Activated CD4-positive, alpha-beta T cell treated with anti-CD3 and anti-CD28 coated beads, Interleukin-2, Interleukin-4, amounts not matched to agents 100 ng/mL and 50 ng/mL, durations not matched to agents 16 hours and 8 hours (primary cell): ENCODE data around the gene DNLZ.

Experiments used
- DNase-seq: peaks from one replicate; pipeline ENCODE4 v3.0.0-alpha.2; 2020; ENCODE audit warnings: low spot score

The DNLZ gene

DNA sequence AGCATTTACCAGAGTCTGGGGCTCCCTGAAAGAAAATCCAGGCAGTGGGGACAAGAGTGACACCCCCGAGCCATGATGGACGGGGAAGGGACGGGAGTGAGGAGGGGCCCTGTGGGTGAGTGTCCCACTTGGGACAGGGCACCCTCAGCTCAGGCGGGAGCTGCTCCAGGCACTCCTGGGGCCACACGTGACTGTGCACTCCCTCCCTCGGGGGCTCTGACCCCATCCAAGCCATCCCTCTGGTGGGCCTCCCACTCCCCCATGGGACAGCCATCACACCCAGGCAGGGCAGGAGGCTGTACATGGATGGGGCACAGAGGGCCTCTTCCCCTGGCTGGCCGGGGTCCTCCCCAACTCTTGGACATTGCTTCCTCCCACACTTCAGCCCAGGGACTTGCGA lies 12.9 kb upstream of the DNLZ start:
- no peak for DNase-seq

DNA sequence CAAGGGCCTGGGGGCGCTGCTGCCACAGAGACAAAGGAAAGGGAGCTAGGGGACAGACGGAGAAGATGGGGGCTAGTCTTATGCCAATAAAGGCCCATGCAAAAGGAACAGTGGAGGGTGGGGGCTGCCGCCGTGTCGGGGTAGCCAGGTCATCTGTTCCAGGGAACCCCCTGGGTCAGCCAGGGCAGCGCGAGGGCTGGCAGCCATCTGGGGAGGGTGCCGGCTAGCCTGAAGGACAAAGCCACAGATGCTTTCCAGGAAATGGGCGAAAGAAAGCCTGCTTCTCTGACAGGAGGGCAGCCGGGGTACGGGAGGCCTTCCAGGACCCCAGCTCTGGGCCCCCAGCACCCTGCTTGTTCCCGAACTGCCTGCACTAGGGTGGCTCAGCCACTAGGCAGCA lies 11.6 kb upstream of the DNLZ start:
- no peak for DNase-seq

DNA sequence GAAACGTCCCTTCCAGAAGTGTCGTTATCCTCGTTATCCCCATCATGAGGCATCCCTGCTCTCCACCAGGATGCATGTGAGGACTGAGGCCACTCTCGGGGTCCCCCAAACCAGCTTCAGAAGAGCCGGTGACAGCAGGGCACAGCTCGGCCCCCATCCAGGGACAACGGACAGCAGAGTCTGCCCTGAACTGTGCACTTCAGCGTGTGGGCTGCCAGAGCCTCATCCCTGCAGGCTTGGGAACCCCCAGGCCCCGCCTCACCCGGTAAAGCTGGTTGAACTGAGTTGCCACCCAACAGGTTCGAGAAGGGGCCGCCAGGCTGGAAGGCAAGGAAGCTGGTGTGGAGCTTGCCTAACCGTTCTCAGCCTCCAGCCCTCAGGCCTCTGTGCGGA lies 10.6 kb upstream of the DNLZ start:
- no peak for DNase-seq

DNA sequence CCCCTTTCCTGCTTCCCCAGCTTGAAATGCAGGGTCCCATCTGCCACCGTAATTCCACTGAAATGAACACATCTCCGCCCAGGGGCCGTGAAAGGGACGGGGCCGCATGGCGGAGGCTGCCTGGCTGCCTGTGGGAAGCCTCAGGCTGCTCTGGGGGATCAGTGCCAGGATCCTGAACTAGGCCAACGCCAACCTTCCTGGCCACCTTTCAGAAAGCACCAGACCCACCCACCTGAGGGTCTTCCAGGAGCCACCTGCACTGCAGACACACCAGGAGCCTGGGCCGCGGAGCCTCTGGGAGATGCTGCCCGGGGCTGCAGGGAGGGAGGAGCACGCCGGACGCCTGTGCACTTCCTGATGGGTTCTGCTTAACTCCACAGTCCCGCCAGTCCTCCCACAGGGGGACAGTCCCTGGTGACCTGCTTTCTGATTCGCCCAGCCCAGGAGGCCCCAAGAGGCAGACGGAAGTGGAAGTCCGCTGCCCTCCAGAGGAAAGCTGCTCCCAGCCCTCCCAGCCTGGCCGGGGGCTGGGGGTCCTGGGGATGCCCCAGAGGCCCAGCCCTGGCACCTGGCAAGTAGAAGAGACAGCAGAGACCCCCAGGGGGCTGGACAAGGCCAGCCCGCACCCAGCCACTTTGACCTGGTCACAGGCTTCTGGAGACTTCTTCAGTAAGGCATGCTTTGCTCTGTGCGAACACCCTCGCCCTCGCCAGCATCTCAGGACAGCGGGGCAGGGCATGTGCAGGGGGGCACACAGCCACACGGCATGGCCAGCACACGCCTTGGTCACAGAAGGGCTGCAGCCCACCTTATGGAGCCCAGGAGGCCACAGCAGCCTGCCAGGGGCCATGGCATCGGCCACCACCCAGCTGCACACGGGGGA lies 10.0 kb upstream of the DNLZ start, which contains the start of gene CARD9:
TSS of gene CARD9 (minus strand) at position 370 of the 883 bp plus-strand sequence. CDS start 1,591 bp downstream, outside the sequence.
- no peak for DNase-seq

DNA sequence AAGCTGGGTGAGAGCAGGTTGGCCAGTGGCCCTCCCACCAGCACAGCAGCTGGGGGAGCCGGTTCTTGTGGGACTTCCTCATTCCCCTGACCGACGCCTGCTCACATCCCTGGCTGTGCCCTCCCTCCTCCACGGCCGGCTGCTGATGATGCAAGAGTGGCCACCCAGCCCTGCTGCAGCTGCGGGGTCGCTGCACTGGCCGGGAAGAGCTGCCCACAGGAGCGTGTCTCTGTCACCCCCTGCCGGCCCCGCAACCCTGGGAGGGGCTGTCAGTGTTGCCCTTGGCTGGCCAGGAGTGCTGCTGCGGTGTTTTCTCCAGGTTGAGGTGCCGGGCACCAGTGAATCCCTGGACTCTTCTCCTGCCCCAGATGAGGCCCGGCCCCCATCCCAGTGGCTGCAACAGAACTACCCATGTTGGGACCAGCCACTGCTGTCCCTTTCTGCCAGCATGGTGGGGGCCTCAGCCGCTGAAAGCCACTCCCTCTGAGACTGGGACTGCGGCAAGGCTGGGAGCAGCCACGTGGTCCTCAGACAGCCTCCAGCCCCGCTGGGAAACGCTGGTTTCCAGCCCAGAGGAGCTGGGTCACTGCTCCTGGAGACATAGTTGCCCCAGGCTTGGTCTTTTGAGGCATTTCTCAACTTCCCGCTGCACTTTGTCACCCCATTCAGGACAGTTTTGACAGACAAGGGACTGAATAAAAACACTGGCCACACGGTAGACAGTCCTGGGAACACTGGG lies 9.2 kb upstream of the DNLZ start:
- DNase-seq = no peak

- DNase-seq = no peak
Measured at GRCh38 chr9:136372006-136372405, 8.5 kb upstream of the DNLZ start.

DNA sequence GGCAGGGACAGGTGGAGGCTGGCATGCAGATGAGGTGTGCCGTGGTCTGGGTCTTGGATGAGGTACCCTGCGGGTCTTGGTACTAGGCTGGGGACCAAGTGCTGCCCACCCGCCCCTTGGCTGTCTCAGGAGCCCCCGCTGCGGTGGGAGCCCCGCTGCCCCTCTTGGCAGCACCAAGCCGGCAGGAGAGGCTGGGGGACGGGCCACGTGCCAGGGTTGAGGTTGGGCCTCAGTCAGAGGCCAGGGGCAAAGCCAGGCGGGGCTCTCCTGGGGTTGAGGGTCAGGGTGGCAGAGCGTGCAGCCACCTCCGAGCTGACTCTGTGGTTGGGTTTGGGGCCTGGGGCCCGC lies 8.0 kb upstream of the DNLZ start:
- DNase-seq = no peak

- no peak for DNase-seq
Measured at GRCh38 chr9:136370687-136371532, 7.4 kb upstream of the DNLZ start.

DNA sequence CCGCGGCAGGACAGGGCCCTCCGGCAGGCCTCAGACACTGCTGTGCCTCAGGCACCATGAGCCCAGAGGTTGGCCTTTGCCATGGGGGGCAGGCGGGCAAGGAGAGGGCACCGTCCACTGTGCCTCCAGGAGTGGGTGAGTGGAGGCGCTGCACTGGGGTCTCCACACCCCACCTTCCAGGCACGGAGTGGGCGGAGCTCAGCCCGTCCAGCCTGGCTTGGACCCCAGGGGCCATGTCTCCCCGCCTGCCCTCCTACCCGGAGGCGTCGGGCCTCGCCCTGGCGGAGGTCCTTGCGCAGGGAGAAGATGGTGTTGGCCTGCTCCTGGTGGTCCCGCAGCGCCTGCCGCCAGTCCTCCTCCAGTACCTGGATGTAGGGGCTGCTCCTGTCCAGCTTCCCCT lies 6.5 kb upstream of the DNLZ start:
- DNase-seq = no peak

DNA sequence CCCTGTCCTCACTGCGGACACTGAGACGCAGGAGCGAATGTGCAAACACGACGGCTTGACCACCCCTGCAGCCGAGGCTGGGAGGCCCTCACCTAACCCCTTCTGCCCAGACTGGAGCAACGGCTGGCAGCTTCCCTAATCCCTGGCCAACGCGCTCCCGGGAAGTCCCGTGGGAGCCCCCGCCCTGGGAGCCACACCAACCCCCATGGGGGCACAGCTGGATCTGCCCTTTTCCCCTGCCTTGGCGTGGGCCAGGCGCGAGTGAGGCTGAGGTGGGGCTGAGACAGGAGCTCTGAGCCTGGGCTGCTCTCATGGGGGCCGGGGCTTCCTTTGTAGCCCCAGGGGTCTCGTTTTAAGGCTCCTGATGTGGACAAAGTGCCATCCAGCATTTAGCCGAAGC lies 4.6 kb upstream of the DNLZ start:
- no peak for DNase-seq

GRCh38 chr9:136367296-136368145 lies 4.0 kb upstream of the DNLZ start:
- no peak for DNase-seq

- DNase-seq = no peak
Measured at GRCh38 chr9:136366826-136367225, 3.3 kb upstream of the DNLZ start.

DNA sequence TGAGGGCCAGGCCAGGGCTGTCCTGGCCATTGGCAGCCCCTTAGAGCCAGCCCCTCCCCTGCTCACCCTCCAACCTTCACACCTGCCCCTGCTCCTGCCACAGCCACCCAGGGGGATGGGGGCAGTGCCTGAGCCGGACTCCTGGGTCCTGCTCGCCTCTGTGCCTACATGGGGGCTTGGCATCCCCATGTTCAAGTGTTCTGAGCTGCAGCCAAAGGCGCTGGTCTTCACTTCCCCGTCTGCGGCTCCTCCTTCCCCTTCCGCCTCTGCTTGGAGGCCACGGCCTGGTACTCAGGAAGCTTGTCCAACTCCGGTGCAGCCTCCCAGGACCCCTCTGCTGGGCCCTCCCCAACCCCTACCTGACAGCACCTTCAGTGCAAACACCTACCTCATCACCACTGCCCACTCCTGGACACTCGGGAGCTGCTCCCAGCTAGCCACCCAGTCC lies 2.3 kb upstream of the DNLZ start:
- no peak for DNase-seq

DNA sequence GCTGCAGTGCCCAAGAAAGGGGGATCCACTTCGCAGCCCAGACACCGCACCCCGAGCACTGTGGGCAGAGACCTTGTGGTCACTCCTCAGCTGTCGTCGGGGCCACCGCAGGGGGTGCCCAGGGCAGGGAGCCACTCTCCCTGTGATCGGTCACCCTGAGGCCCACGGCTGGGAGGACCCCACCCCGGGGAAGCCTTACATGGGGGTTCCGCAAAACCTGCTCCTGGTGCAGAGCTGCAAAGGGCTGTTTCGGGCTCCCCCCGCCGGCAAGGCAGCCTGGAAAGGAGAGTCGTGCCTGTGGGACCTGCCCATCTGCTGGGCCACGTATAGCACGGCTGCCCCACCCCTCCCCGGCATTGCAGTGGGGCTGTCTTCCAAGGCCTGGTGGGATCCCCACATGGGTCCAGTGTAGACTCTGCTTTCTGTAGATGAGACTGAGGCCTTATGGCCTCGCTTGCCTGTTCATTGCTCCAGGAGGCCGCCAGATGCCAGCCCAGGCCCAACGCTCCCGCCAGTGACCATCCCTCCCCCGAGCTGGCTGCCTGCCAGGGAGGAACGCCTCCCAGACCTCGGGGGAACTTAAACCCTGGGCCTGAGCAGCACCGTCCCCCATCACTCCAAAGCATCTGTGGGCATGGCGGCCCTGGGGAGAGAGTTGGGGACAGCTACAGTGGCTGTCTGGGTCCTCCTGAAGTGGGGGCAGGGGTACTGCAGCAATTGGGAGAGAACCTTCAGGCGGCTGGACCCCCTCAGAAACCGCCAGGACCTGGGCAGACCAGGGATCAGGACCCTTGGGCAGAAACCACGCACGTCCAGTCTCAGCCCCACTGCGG lies 1.6 kb upstream of the DNLZ start:
- DNase-seq = no peak

DNA sequence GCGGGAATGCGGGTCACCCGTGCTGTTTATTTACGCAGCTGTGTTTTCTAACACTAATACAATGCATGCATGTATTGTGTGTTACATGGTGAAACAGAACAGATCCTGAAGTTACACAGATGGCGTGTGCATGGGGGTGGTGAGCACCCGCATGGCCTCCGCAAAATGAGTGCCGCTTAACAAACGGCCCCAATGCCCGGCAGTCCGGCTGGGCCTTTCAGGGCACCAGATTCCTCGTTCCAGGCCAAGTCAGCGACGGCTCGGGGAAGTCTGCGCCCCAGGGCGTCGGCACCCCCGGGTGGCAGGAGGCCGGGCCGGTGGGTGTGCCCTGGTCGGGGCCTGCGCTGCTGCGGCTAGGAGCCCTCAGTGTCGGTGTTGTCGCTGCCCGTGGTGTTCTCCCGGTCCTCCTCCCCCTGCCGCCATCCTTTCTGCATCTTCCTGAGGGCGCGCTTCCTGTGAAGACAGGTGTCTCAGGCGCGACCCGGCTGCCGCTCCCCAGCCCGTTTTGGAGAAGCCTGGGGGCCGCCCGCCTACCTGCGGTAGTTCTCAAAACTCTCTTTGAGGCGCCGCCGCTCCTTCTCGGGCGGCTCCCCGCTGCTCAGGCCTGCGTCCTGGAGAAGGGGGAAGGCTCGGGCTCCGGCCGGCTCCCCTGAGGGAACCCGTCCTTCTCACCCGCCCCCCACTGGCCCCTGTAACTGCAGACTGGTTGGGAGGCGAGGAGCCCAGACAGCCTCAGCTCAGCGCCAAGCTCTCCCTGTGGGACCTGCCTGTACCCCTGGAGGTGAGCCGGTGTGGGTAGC lies 605 bp upstream of the DNLZ start:
- no peak for DNase-seq

- no peak for DNase-seq
Measured at GRCh38 chr9:136362450-136362784, 1.1 kb downstream of the DNLZ start.

DNA sequence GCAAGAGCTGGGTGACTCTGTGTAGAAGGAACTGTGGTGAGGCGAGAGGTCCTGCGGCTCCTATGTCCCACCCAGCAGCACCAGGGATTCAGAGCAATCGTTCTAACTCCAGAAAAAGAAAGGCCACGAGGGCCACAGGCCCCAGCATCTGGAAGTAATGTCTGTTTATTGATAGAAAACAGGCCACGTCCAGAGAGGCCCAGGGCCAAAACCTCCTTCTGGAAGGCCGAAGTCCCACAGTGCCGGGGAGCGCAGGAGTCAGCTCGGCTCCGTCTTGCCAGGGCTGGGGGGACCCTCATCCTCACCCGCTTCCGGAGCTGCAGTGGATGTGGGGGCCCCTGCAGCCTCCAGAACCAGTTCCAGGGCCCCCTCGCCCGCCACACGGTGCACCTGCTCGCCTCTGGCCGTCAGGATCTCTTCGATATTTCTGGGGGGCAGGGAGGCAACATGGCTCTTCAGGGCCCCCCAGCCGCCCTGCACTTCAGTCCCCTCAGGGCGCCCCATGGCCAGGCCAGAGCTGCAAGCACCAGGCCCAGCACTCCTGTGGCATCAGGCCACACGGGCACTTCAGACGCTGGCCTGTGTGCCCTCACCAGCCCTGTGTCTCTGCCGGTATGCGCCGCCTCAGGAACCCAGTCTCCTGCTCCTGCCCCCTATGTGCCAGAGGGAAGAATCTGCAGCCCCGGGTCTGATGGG lies 1.6 kb downstream of the DNLZ start:
- DNase-seq = no peak

DNA sequence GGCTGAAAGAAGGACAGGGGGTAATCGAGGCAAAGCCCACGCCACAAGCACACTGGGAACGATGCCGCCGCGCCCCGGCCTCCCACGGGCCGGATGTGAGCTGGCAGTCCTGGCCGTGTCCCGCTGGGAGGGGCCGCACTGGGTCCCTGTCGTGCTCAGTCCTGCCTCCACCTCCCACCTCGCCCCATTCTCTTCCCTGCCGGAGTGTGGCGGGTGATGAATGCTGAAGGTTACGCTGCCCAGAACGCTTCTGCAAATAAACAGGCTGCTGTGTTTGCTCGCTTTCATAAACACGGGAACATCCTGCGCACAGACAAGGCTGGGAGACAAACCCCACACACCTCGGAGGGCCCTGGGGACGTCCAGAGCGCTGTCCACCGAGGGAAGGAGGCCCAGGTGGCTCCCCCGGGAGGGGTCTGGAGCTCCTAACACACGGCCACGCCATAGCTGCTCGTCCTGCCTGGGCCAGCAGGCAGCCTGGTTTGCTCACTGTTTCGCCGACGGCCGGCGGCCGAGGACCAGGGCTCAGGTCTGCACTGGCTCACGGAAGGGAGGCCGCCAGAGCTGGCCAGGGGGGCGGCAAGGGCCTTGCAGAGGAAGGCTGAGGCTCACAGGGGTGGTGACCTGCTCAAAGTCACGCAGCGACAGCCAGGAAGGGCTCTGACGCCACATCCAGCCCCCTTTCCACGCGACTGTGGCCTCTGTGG lies 2.3 kb downstream of the DNLZ start:
- DNase-seq = no peak
